ENCODE results near the gene TGM1.

The TGM1 gene

DNA sequence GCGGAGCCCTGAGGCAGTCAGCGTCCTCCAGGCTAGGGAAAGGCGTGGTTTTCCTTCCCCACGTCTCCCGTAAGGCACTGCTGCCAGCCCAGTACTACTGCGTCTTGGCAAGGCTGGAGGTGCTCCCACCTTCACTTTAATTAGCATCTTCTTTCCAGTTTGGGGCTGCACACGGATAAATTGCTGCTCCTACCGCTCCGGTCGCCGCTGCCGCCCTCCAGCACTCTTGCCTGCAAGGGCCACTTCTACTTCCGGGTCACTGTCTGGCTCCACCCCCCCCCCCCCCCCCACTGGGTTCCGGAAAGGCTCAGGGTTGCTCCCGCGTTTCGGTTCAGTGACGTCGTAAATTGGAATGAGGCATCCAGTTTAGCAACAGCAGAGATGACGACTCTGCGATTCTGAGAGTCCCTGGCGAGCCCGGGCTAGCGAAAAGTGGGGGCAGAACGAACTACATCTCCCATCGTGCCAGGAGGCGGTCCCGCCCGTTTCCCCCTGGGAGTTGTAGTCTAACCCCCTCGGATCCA, 30.8 kb downstream of the TGM1 start, which contains the start of gene NEDD8 (continued):
- TF ChIP-seq ZBTB1 (tag by site-specific recombination; IDR thresholded peaks at IDR 0.05) (no peak), ZNF837 (tag by site-specific recombination; IDR thresholded peaks at IDR 0.05) (no peak), ZNF157 (tag by site-specific recombination; IDR thresholded peaks at IDR 0.05) (no peak), ZNF548 (tag by site-specific recombination; IDR thresholded peaks at IDR 0.05) (no peak), ZNF266 (tag by site-specific recombination; IDR thresholded peaks at IDR 0.05; ENCODE audit: low read depth) (no peak), ZNF16 (tag by site-specific recombination; IDR thresholded peaks at IDR 0.05; ENCODE audit: low read depth) (no peak), ZNF121 (tag by site-specific recombination; IDR thresholded peaks at IDR 0.05) (no peak), ZNF48 (tag by site-specific recombination; IDR thresholded peaks at IDR 0.05) (no peak)
- TF ChIP-seq, protein P1, sequence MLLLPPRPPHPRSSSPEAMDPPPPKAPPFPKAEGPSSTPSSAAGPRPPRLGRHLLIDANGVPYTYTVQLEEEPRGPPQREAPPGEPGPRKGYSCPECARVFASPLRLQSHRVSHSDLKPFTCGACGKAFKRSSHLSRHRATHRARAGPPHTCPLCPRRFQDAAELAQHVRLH (tag by site-specific recombination; IDR thresholded peaks at IDR 0.05): no peak

DNA sequence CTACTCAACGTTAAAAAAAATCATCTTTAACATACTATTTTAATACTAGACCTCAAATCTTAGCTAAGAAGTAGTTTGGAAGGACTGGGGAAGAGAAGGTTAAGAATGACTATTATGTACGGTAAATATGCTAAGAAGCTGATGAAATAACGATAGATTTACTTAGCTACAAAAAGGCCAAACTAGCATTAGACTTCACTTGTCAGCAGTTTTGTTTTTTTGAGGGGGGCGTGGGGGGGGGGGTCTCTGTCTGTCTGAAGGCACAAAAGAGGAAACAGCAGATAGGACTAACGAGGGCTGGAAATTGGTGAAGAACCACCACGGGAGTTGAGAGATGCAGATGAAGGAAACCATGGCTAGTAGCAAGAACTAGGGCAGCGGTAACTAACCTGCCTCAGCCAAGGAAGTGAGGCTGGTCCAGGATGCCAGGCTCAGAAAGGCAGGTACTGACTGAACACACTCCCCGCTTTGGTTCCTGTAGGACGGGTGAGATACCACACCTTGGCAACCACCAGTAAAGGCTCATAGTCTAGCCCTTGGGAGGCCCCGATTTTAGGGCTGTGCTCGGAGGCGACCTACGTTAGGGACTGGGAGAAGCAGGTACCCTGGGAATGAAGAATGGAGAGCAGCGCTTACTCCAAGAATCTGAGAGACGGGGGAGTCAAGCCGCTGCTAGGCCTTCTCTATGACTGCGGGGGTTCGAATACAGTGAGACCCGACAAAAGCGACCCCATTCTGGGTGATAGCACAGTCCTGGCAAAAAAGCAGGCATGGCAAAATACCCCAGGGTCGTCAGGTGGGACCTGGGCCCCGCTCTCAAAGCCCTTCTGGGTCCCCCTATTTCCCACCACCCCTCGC, 31.5 kb downstream of the TGM1 start:
- Histone ChIP-seq H3K4me1 (ENCODE audit: control insufficient read depth, insufficient read depth, low read length) (peaks cover 7% of the 10 kb centered on the region), H3K4me3 (ENCODE audit: low read depth, low read length) (peak overlapping the region; percentile 69), H3K36me3 (ENCODE audit: control insufficient read depth in 2 of 2, insufficient read depth in 1 of 2, low read length in 2 of 2) (peaks cover 21 to 45% of the 10 kb centered on the region in 2 experiments), H3K9me3 (ENCODE audit: control insufficient read depth, insufficient read depth, low read depth, low read length) (no peaks in the 10 kb centered on the region), H3K27ac (ENCODE audit: extremely low read depth, low read depth, low read length) (peak overlapping the region; percentile 92)
- ChIA-PET CTCF (interaction anchor here (0.6 to 1.0 kb wide), 5 partner anchors 10 to 1160 kb away, joined by 3 to 6 read pairs (median 4); partner anchors contain the start of genes MDP1 and TINF2), POLR2A (interaction anchor here (0.6 to 0.8 kb wide), 2 partner anchors 11 to 95 kb away, joined by 3 read pairs; partner anchors contain the start of genes PSME1 and TINF2)
- TF ChIP-seq, protein P2, sequence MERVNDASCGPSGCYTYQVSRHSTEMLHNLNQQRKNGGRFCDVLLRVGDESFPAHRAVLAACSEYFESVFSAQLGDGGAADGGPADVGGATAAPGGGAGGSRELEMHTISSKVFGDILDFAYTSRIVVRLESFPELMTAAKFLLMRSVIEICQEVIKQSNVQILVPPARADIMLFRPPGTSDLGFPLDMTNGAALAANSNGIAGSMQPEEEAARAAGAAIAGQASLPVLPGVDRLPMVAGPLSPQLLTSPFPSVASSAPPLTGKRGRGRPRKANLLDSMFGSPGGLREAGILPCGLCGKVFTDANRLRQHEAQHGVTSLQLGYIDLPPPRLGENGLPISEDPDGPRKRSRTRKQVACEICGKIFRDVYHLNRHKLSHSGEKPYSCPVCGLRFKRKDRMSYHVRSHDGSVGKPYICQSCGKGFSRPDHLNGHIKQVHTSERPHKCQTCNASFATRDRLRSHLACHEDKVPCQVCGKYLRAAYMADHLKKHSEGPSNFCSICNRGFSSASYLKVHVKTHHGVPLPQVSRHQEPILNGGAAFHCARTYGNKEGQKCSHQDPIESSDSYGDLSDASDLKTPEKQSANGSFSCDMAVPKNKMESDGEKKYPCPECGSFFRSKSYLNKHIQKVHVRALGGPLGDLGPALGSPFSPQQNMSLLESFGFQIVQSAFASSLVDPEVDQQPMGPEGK (tag by site-specific recombination; IDR thresholded peaks at IDR 0.05): no peak
- peak; percentile 86 for TF ChIP-seq ZBTB48 (tag by site-specific recombination; IDR thresholded peaks at IDR 0.05)
- TF ChIP-seq ZNF324 (tag by site-specific recombination; IDR thresholded peaks at IDR 0.05): peak; percentile 11; the same call in 1 of the 2 replicates
- peak; percentile 81 for TF ChIP-seq ZNF76 (tag by site-specific recombination; IDR thresholded peaks at IDR 0.05; ENCODE audit: borderline replicate concordance, low read depth)
- TF ChIP-seq, protein P3, sequence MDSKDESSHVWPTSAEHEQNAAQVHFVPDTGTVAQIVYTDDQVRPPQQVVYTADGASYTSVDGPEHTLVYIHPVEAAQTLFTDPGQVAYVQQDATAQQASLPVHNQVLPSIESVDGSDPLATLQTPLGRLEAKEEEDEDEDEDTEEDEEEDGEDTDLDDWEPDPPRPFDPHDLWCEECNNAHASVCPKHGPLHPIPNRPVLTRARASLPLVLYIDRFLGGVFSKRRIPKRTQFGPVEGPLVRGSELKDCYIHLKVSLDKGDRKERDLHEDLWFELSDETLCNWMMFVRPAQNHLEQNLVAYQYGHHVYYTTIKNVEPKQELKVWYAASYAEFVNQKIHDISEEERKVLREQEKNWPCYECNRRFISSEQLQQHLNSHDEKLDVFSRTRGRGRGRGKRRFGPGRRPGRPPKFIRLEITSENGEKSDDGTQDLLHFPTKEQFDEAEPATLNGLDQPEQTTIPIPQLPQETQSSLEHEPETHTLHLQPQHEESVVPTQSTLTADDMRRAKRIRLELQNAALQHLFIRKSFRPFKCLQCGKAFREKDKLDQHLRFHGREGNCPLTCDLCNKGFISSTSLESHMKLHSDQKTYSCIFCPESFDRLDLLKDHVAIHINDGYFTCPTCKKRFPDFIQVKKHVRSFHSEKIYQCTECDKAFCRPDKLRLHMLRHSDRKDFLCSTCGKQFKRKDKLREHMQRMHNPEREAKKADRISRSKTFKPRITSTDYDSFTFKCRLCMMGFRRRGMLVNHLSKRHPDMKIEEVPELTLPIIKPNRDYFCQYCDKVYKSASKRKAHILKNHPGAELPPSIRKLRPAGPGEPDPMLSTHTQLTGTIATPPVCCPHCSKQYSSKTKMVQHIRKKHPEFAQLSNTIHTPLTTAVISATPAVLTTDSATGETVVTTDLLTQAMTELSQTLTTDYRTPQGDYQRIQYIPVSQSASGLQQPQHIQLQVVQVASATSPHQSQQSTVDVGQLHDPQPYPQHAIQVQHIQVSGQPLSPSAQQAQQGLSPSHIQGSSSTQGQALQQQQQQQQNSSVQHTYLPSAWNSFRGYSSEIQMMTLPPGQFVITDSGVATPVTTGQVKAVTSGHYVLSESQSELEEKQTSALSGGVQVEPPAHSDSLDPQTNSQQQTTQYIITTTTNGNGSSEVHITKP (tag by site-specific recombination; IDR thresholded peaks at IDR 0.05): peak; percentile 93

DNA sequence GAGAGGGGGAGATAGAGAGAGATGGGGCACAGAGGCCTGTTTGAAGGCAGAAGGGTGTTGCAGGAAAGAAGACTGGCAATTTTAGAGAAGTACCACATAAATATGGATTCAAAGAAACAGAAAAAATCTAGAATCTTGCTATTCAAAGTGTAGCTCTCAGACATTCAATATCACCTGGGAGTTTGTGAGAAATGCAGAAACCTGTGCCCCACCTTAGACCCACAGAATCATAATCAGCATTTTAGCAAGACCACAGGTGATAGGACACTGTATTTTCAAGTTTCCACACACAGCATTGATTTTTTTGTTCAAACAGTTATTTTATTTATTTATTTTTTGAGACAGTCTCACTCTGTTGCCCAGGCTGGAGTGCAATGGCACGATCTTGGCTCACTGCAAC, 34.1 kb downstream of the TGM1 start:
- CTCF ChIA-PET: interaction anchor here (0.7 to 1.8 kb wide), 5 partner anchors 8 to 598 kb away, joined by 3 to 4 read pairs (median 3); partner anchors contain the start of gene MDP1
- Histone ChIP-seq H3K4me1 (ENCODE audit: control insufficient read depth, insufficient read depth, low read length) (peaks cover 7% of the 10 kb centered on the region), H3K36me3 (ENCODE audit: control insufficient read depth in 2 of 2, insufficient read depth in 1 of 2, low read length in 2 of 2) (peaks cover 23 to 31% of the 10 kb centered on the region in 2 experiments), H3K9me3 (ENCODE audit: control insufficient read depth, insufficient read depth, low read depth, low read length) (no peaks in the 10 kb centered on the region), H3K4me3 (ENCODE audit: low read depth, low read length) (no peak overlapping the region), H3K27ac (ENCODE audit: extremely low read depth, low read depth, low read length) (no peak overlapping the region)
- POLR2A ChIA-PET: interaction anchor here (1.9 kb wide), 1 partner anchor 34 kb away, joined by 6 read pairs; the partner anchor contains the start of gene TM9SF1
- TF ChIP-seq ZNF433 (tag by site-specific recombination; IDR thresholded peaks at IDR 0.05; ENCODE audit: low read depth): no peak
- no peak for TF ChIP-seq PRDM1 (tag by site-specific recombination; IDR thresholded peaks at IDR 0.05)
- TF ChIP-seq ZNF169 (tag by site-specific recombination; IDR thresholded peaks at IDR 0.05): no peak
- no peak for TF ChIP-seq ZNF138 (tag by site-specific recombination; IDR thresholded peaks at IDR 0.05; ENCODE audit: borderline replicate concordance)
- no peak for TF ChIP-seq FEZF1 (tag by site-specific recombination; IDR thresholded peaks at IDR 0.05)
- TF ChIP-seq MEIS1 (CRISPR knock-in tag; IDR thresholded peaks at IDR 0.05; ENCODE audit: borderline replicate concordance): no peak
- TF ChIP-seq ZNF501 (tag by site-specific recombination; IDR thresholded peaks at IDR 0.05): no peak
- TF ChIP-seq ZBTB21 (tag by site-specific recombination; IDR thresholded peaks at IDR 0.05): no peak
- no peak for TF ChIP-seq ZNF558 (tag by site-specific recombination; IDR thresholded peaks at IDR 0.05)
- TF ChIP-seq ZBTB7A (tag by site-specific recombination; IDR thresholded peaks at IDR 0.05; ENCODE audit: low read depth): no peak

Measured in HEK293 (cell line).